Glutamatergic neuron (in vitro differentiated cells): Measurements from ENCODE around the gene PARP9. TPM values are rescaled to one million over a fixed set of nuclear protein-coding genes. Genes with fewer than 3 reads are reported as not detected.

Source experiments
- DNase-seq: peaks from one replicate; pipeline ENCODE4 v3.0.0; 2022
- H3K27ac Mint-ChIP-seq: one replicate; pipeline ENCODE4 v1.8.0; 2020; ENCODE audit warnings: mild to moderate bottlenecking, mixed read lengths, inconsistent platforms; ENCODE audit not compliant: unreplicated experiment
- H3K27me3 Mint-ChIP-seq: one replicate; pipeline ENCODE4 v1.8.0; 2020; ENCODE audit warnings: mild to moderate bottlenecking, moderate library complexity, mixed read lengths, inconsistent platforms; ENCODE audit not compliant: unreplicated experiment
- H3K36me3 Mint-ChIP-seq: one replicate; pipeline ENCODE4 v1.8.0; 2020; ENCODE audit warnings: mild to moderate bottlenecking, mixed read lengths, inconsistent platforms; ENCODE audit not compliant: unreplicated experiment
- H3K4me1 Mint-ChIP-seq: one replicate; pipeline ENCODE4 v1.8.0; 2020; ENCODE audit warnings: mild to moderate bottlenecking, low read depth, mixed read lengths, inconsistent platforms; ENCODE audit not compliant: unreplicated experiment
- H3K4me3 Mint-ChIP-seq: one replicate; pipeline ENCODE4 v1.8.0; 2020; ENCODE audit warnings: mild to moderate bottlenecking, mixed read lengths, inconsistent platforms; ENCODE audit not compliant: unreplicated experiment
- H3K9me3 Mint-ChIP-seq: one replicate; pipeline ENCODE4 v1.8.0; 2020; ENCODE audit warnings: mild to moderate bottlenecking, moderate library complexity, mixed read lengths, inconsistent platforms; ENCODE audit not compliant: unreplicated experiment
- total RNA-seq: library from RNA; stranded (reverse); fragmentation: NEBNext Ultra II Directional; extraction: Animal tissue kit (Norgen Biotek cat#: 25700); gene quantifications from one replicate; pipeline ENCODE4 v1.2.1, GENCODE V29; 2021; ENCODE audit not compliant: unreplicated experiment
- TF ChIP-seq, protein P1 (sequence below): fragments of 200-600 bp; sonication (generic); IDR thresholded peaks from one replicate; pipeline ENCODE4 v1.5.0; 2021; ENCODE audit not compliant: partially characterized antibody, unreplicated experiment

Gene PARP9
- total RNA-seq, 1 donor from 2014 or later, result 0.27 TPM

DNA sequence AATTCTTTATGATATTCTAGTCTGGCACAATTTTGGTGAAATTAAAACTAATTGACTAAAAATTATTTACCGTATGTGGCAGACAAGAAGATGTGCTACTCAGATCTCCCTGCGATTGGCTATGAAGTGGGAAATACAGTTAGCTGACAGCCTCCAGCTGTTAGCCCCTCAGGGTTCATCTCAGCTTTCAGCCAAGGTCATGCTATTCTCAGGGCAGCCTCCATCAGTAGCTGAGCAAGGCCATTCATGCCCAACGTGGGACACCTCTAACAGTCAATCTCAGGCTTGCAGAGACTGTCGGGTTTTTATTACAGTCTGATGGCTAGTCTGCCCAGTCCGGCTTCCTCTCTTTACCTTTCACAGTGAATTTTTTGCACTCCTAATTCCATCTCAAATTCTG, 6.7 kb downstream of the PARP9 start:
- no peaks in the 10 kb centered on the region for H3K9me3 Mint-ChIP-seq
- TF ChIP-seq, protein P1, sequence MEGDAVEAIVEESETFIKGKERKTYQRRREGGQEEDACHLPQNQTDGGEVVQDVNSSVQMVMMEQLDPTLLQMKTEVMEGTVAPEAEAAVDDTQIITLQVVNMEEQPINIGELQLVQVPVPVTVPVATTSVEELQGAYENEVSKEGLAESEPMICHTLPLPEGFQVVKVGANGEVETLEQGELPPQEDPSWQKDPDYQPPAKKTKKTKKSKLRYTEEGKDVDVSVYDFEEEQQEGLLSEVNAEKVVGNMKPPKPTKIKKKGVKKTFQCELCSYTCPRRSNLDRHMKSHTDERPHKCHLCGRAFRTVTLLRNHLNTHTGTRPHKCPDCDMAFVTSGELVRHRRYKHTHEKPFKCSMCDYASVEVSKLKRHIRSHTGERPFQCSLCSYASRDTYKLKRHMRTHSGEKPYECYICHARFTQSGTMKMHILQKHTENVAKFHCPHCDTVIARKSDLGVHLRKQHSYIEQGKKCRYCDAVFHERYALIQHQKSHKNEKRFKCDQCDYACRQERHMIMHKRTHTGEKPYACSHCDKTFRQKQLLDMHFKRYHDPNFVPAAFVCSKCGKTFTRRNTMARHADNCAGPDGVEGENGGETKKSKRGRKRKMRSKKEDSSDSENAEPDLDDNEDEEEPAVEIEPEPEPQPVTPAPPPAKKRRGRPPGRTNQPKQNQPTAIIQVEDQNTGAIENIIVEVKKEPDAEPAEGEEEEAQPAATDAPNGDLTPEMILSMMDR, result no peak
- no peaks in the 10 kb centered on the region for H3K27me3 Mint-ChIP-seq
- H3K27ac Mint-ChIP-seq, result no peak overlapping the region
- no peaks in the 10 kb centered on the region for H3K4me1 Mint-ChIP-seq
- no peak for DNase-seq
- no peak overlapping the region for H3K4me3 Mint-ChIP-seq
- no peaks in the 10 kb centered on the region for H3K36me3 Mint-ChIP-seq

DNA sequence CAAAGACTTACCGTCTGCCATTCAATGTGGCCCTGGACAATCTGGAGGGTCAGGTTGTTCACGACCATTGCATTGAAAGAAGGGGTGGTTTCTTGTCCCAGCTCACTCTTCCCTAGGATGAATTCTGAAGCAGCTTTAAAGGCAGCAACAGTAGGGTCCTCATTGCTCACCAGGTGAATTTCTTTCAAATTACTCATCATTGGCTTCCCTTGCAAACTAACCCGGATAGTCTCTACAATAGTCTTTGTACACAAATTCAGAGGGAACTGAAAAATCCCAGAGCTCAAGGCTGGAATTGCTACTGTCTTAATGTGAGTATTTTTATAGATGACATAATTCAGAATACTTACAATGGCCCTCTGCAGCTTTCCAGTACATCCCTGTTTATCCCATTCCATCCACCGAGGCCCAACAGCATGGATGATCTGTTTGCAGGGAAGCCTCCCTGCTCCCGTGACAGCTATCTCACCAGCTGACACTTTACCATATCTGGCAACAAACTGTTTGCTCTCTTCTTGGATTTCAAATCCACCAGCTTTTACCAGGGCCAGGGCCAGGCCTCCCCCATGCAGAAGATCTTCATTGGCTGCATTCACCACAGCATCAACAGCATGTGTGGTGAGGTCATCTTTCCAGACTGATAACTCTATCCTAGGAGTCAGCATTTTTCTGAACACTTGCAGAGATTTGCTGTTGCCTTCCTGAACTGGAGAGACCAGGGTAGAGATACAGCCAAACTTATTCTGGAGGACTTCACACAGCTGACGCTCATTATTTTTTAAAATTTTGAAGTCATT, 8.6 kb downstream of the PARP9 start:
- no peak overlapping the region for H3K4me3 Mint-ChIP-seq
- H3K9me3 Mint-ChIP-seq, result no peaks in the 10 kb centered on the region
- TF ChIP-seq, protein P1, result no peak
- H3K27ac Mint-ChIP-seq, result no peak overlapping the region
- H3K36me3 Mint-ChIP-seq, result no peaks in the 10 kb centered on the region
- H3K27me3 Mint-ChIP-seq, result no peaks in the 10 kb centered on the region
- no peaks in the 10 kb centered on the region for H3K4me1 Mint-ChIP-seq
- no peak for DNase-seq

DNA sequence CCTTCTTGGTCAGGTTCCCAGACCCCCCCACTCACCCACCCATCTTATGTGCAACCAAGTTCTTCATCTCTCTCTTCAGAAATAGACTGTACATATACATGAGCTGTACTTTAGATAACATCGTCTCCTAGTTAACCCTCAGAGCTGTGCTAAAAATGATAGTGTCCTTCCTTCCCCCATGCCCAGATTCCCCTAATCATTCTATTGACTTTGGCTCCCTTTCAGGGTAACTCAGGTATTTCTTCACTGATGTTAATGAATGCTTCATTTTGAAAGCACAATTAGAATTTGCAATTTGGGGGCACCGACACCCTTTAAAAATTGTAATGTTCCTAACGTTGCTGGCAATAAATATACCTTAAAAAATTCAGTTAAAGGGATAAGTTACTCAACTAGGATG, 10.9 kb downstream of the PARP9 start:
- Mint-ChIP-seq H3K4me1 (no peaks in the 10 kb centered on the region), H3K36me3 (no peaks in the 10 kb centered on the region), H3K4me3 (no peak overlapping the region), H3K9me3 (no peaks in the 10 kb centered on the region), H3K27ac (no peak overlapping the region), H3K27me3 (no peaks in the 10 kb centered on the region)
- DNase-seq, result no peak
- TF ChIP-seq, protein P1, result no peak

DNA sequence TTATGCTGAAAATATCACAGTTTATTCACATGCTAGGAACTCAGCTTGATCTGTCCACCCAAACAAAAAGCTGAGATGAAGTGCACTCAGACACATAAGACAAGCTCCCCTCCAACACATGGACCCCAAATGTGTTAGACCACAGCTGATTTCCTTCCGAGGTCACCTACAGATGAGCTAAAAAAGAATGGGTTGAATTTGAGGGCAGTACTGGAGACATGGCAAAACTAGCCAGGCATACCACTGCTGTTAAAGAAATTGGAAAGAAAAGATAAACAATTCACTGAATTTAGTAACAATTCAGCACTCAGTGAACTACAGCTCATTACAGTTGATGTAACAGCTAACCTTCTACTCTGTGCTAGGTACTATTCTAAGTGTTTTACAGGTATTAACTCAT, 15.5 kb downstream of the PARP9 start:
- Mint-ChIP-seq H3K9me3 (no peaks in the 10 kb centered on the region), H3K27me3 (no peaks in the 10 kb centered on the region), H3K27ac (no peak overlapping the region), H3K36me3 (no peaks in the 10 kb centered on the region), H3K4me3 (no peak overlapping the region), H3K4me1 (no peaks in the 10 kb centered on the region)
- TF ChIP-seq, protein P1, result no peak
- no peak for DNase-seq

DNA sequence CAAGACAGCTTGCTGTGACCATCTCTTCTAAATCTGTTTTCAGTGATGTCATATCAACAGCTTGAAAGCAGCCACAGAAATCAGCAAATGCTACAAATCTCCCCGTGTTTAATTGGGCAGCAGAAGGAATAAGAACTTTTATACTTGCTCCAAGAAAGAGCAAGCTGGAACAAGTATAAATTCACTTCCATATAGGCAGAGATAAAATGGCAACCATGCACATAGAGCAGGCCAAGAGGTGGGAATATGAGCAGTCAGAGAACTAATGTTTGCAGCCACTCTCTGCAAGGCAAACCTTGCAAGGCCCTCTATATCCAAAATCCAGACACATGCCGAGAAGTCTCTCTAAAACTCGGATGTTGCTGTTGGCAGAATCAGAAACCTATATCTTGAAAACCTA, 16.0 kb downstream of the PARP9 start:
- H3K36me3 Mint-ChIP-seq, result no peaks in the 10 kb centered on the region
- no peak overlapping the region for H3K4me3 Mint-ChIP-seq
- H3K4me1 Mint-ChIP-seq, result no peaks in the 10 kb centered on the region
- TF ChIP-seq, protein P1, result no peak
- H3K9me3 Mint-ChIP-seq, result no peaks in the 10 kb centered on the region
- no peak overlapping the region for H3K27ac Mint-ChIP-seq
- DNase-seq, result no peak
- H3K27me3 Mint-ChIP-seq, result no peaks in the 10 kb centered on the region
